ENCODE measurements around the gene SLC11A2.
"Not testable (repeated sequence)": the region's sequence is repeated elsewhere in the genome, so short reads cannot be mapped to it uniquely, and the experiment has no call there.

Gene SLC11A2

GRCh38 chr12:50936821-50937530, 89.2 kb downstream of the SLC11A2 start:
- no peak for DNase-seq

DNA sequence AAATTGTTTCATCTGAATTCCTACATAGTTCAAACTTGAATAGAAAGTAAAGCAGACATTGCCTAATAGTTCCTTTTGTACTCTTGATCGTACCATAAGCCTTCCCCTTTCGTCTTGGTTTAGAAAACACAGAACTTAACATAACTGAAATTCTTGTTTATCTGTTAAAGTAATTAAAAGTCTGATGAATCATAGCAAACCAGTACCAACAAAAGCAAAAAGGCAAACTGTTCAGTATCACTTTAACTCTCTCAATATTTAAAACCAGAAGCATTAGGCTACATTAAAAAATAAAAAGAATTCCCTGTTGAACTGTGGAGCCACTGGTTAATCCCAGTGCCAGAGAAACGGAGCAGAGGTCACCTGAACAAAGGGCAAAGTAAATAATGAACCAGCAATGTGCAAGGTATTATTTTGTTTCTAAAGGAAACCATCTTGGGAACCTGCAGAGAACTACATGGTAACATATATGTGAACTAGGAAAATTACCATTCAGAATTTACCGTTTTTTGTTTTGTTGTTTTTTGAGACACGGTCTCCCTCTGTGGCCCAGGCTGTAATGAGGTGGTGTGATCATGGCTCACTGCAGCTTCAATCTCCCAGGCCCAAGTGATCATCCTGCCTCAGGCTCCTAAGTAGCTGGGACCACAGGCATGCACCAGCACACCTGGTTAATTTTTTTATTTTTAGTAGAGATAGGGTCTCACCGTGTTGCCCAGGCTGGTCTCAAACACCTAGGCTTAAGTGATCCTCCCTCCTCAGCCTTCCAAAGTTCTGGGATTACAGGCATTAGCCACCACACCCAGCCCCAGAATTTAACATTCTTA, 91.0 kb downstream of the SLC11A2 start:
- DNase-seq, result peak; percentile 29

- no peak for DNase-seq
Measured at GRCh38 chr12:50934371-50934851, 91.8 kb downstream of the SLC11A2 start.

DNA sequence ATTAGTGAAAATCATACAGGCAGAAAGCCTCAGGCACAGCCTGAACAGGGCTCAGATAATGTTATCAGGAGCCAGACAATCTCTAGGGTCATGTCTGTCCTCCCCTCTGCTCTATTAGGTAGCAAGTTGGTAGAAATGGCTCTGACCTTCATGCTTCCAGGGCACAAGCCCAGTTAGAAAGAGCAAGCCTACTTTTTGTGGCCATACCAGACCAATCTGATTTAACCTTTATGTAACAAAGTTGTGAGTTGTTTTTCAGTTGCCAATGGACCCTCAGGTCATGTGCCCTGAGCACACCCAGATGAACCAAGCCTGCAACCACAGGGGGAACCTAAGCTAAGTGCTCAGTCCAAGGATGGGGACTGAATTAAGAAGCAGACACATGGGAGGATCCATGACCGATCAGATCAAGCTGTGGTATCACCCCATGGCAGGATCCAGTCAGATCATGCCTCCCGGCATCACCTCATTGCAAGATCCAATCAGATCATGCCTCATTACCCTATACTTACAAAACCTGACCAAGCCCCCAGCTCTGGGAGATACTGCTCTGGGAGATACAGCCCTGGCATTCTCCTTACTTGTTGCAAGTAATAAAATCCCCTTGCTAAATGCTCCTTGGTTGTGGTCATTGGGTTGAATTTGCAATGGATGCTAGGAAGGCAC, 92.6 kb downstream of the SLC11A2 start:
- no peak for DNase-seq

- DNase-seq, result no peak
Measured at GRCh38 chr12:50932787-50933280, 93.3 kb downstream of the SLC11A2 start.

DNA sequence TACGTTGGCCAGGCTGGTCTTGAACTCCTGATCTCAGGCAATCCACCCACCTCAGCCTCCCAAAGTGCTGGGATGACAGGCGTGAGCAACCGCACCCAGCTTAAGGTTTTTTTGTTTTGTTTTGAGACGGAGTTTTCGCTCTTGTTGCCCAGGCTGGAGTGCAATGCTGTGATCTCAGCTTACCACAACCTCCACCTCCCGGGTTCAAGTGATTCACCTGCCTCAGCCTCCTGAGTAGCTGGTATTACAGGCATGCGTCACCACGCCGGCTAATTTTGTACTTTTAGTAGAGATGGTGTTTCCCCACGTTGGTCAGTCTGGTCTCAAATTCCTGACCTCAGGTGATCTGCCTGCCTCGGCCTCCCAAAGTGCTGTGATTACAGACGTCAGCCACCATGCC, 95.7 kb downstream of the SLC11A2 start:
- DNase-seq, result not testable (repeated sequence)

- no peak for DNase-seq
Measured at GRCh38 chr12:50929831-50930230, 96.4 kb downstream of the SLC11A2 start.
